Right lobe of liver (tissue), 4 donors: ENCODE measurements around the gene DAO.
"Not testable (repeated sequence)": the region's sequence is repeated elsewhere in the genome, so short reads cannot be mapped to it uniquely, and the experiment has no call there.

ENCODE experiments used
- CTCF ChIP-seq, 4 donors: fragments of 200-600 bp in 3 of 4; fragments of 450-650 bp in 1 of 4; IDR thresholded peaks; one replicate each; pipeline versions ENCODE4 v1.5.1 to v1.8.0; 2016 to 2022; ENCODE audit warnings: antibody characterized with exemption in 4 of 4, mild to moderate bottlenecking in 2 of 4
- POLR2A ChIP-seq: fragments of 450-650 bp; IDR thresholded peaks from one replicate; pipeline ENCODE4 v1.6.1; 2017; ENCODE audit warnings: antibody characterized with exemption, mild to moderate bottlenecking
- donor health status: DM: no; HTN: no; CAD: no.
- donor health status: DM: no; HTN: no; CAD: no.
- donor health status: DM: no; HTN: yes; CAD: no.

- not testable (repeated sequence) for TF ChIP-seq CTCF (IDR thresholded peaks at IDR 0.05); POLR2A
Observed at GRCh38 chr12:108859141-108859922, 20.6 kb upstream of the DAO start.
